ENCODE measurements around the gene ARL16. TPM values are rescaled to one million over a fixed set of nuclear protein-coding genes. Genes with fewer than 3 reads are reported as not detected.

Gene ARL16
- total and polyA plus RNA-seq, 2 experiments from 2014 or later = 40.4 to 54.9 TPM

DNA sequence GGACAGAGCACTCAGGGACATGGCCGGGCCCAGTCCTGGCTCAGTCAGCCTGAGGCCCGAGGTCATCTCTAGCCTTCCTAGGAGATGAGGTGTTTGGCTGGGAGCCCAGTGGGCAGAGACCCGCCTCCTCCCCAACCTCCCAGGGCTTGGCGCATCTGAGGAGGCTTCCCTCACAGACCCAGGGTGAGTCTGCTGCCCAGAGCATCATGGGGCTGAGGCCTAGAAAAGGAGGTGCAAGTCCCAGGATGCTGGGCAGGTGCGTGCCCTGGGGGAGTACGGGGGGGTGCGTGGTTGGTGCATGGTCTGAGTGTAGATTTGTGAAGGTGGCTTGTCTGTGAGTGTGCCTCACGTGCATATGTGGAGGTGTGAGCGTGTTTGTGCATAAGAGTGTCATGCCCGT lies 31.9 kb downstream of the ARL16 start (continued):
- TF ChIP-seq, protein P1, sequence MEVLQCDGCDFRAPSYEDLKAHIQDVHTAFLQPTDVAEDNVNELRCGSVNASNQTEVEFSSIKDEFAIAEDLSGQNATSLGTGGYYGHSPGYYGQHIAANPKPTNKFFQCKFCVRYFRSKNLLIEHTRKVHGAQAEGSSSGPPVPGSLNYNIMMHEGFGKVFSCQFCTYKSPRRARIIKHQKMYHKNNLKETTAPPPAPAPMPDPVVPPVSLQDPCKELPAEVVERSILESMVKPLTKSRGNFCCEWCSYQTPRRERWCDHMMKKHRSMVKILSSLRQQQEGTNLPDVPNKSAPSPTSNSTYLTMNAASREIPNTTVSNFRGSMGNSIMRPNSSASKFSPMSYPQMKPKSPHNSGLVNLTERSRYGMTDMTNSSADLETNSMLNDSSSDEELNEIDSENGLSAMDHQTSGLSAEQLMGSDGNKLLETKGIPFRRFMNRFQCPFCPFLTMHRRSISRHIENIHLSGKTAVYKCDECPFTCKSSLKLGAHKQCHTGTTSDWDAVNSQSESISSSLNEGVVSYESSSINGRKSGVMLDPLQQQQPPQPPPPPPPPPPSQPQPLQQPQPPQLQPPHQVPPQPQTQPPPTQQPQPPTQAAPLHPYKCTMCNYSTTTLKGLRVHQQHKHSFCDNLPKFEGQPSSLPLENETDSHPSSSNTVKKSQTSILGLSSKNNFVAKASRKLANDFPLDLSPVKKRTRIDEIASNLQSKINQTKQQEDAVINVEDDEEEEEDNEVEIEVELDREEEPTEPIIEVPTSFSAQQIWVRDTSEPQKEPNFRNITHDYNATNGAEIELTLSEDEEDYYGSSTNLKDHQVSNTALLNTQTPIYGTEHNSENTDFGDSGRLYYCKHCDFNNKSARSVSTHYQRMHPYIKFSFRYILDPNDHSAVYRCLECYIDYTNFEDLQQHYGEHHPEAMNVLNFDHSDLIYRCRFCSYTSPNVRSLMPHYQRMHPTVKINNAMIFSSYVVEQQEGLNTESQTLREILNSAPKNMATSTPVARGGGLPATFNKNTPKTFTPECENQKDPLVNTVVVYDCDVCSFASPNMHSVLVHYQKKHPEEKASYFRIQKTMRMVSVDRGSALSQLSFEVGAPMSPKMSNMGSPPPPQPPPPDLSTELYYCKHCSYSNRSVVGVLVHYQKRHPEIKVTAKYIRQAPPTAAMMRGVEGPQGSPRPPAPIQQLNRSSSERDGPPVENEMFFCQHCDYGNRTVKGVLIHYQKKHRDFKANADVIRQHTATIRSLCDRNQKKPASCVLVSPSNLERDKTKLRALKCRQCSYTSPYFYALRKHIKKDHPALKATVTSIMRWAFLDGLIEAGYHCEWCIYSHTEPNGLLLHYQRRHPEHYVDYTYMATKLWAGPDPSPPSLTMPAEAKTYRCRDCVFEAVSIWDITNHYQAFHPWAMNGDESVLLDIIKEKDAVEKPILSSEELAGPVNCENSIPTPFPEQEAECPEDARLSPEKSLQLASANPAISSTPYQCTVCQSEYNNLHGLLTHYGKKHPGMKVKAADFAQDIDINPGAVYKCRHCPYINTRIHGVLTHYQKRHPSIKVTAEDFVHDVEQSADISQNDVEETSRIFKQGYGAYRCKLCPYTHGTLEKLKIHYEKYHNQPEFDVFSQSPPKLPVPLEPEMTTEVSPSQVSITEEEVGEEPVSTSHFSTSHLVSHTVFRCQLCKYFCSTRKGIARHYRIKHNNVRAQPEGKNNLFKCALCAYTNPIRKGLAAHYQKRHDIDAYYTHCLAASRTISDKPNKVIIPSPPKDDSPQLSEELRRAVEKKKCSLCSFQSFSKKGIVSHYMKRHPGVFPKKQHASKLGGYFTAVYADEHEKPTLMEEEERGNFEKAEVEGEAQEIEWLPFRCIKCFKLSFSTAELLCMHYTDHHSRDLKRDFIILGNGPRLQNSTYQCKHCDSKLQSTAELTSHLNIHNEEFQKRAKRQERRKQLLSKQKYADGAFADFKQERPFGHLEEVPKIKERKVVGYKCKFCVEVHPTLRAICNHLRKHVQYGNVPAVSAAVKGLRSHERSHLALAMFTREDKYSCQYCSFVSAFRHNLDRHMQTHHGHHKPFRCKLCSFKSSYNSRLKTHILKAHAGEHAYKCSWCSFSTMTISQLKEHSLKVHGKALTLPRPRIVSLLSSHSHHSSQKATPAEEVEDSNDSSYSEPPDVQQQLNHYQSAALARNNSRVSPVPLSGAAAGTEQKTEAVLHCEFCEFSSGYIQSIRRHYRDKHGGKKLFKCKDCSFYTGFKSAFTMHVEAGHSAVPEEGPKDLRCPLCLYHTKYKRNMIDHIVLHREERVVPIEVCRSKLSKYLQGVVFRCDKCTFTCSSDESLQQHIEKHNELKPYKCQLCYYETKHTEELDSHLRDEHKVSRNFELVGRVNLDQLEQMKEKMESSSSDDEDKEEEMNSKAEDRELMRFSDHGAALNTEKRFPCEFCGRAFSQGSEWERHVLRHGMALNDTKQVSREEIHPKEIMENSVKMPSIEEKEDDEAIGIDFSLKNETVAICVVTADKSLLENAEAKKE (CRISPR knock-in tag; IDR thresholded peaks at IDR 0.05) = no peak
- no peak for TF ChIP-seq NANOG (IDR thresholded peaks at IDR 0.05; ENCODE audit: borderline replicate concordance)
- TF ChIP-seq ZNF114 (CRISPR knock-in tag; IDR thresholded peaks at IDR 0.05) = no peak
- TF ChIP-seq, protein P2, sequence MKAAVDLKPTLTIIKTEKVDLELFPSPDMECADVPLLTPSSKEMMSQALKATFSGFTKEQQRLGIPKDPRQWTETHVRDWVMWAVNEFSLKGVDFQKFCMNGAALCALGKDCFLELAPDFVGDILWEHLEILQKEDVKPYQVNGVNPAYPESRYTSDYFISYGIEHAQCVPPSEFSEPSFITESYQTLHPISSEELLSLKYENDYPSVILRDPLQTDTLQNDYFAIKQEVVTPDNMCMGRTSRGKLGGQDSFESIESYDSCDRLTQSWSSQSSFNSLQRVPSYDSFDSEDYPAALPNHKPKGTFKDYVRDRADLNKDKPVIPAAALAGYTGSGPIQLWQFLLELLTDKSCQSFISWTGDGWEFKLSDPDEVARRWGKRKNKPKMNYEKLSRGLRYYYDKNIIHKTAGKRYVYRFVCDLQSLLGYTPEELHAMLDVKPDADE (IDR thresholded peaks at IDR 0.05) = no peak

DNA sequence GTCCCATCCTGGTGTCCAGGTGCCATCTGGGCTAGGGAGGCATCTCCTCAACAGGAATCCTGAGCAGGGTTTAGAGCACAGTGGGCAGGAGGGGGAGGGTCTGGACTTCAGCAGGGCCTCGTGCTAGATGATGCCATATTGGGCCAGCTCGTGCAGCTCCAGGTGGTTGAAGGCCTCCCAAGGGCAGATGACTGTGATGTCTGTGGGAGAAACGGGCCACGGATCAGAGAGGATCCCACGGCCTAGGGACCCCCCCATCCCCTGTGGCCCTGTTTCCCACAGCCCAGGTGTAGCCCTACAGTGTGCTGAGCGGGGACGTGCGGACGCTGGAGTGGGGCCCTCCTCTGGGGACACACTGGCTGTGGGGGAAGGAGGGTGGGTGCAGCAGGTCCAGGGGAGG lies 32.6 kb downstream of the ARL16 start:
- H3K27me3 ChIP-seq (ENCODE audit: insufficient read depth) = peaks cover 34% of the 10 kb centered on the region
- H3K36me3 ChIP-seq (ENCODE audit: insufficient read depth) = no peaks in the 10 kb centered on the region
- DNase-seq (ENCODE audit: low spot score) (no peak), ATAC-seq (no peak)
- Mint-ChIP-seq H3K4me3 (no peak overlapping the region), H3K27ac (no peak overlapping the region), H3K27me3 (ENCODE audit: insufficient read depth, low read depth, poor library complexity) (peaks cover 42% of the 10 kb centered on the region), H3K36me3 (ENCODE audit: low read depth) (no peaks in the 10 kb centered on the region), H3K9me3 (peaks cover 9% of the 10 kb centered on the region; the same call in 1 of the 3 replicates), H3K4me1 (peaks cover 14% of the 10 kb centered on the region)
- peaks cover 13% of the 10 kb centered on the region; the same call in 1 of the 2 replicates for H3F3A ChIP-seq (replicated peaks; ENCODE audit: low read depth)
- peaks cover 24% of the 10 kb centered on the region for H3K4me1 ChIP-seq (ENCODE audit: insufficient read depth)
- H3K27ac ChIP-seq (ENCODE audit: low read depth) = no peak overlapping the region
- H3K79me2 ChIP-seq (replicated peaks; ENCODE audit: insufficient read depth) = no peaks in the 10 kb centered on the region
- H3K4me2 ChIP-seq = no peak overlapping the region
- H4K20me1 ChIP-seq (replicated peaks; ENCODE audit: insufficient read depth) = no peaks in the 10 kb centered on the region
- H3K4me3 ChIP-seq = no peak overlapping the region
- H2AFZ ChIP-seq = no peak overlapping the region
- no peaks in the 10 kb centered on the region for H3K9me2 ChIP-seq (ENCODE audit: insufficient read depth)
- TF ChIP-seq, protein P1 (CRISPR knock-in tag; IDR thresholded peaks at IDR 0.05) = no peak
- TF ChIP-seq EZH2 (IDR thresholded peaks at IDR 0.05; ENCODE audit: low read depth, unreplicated experiment) = no peak
- TF ChIP-seq POLR2AphosphoS5 (IDR thresholded peaks at IDR 0.05; ENCODE audit: low read depth) = no peak
- TF ChIP-seq, protein P2 (IDR thresholded peaks at IDR 0.05) = no peak

Data from GM23338 (cell line).